ENCODE results near the gene LGALSL. TPM values are rescaled to one million over a fixed set of nuclear protein-coding genes. Genes with fewer than 3 reads are reported as not detected.

Gene LGALSL
- total and polyA plus RNA-seq, 2 donors (not counting 1 experiment from before 2014, with no cell fraction given) = 0.40 to 1.8 TPM

GRCh38 chr2:64424416-64424987 is 29.5 kb upstream of the LGALSL start:
- H3K4me3 Mint-ChIP-seq = no peak overlapping the region
- H3K79me2 ChIP-seq (ENCODE audit: control insufficient read depth, insufficient read depth, low read length) = no peaks in the 10 kb centered on the region
- H3K9me3 ChIP-seq (ENCODE audit: control extremely low read depth in 1 of 3, control insufficient read depth in 2 of 3, insufficient read depth in 1 of 3, low read length in 2 of 3) = no peaks in the 10 kb centered on the region
- POLR2A ChIA-PET = no interaction called here
- no peaks in the 10 kb centered on the region for H4K20me1 ChIP-seq (ENCODE audit: control insufficient read depth, insufficient read depth, low read length, poor library complexity, severe bottlenecking)
- no peak overlapping the region for H3K27ac Mint-ChIP-seq
- H2AFZ ChIP-seq (ENCODE audit: insufficient read depth, low read depth, low read length, poor library complexity, severe bottlenecking) = no peak overlapping the region
- no peak for ATAC-seq (ENCODE audit: low read depth)
- H3K4me3 ChIP-seq (ENCODE audit: control extremely low read depth in 1 of 5, extremely low read depth in 1 of 5, insufficient read depth in 1 of 5, low read depth in 2 of 5, low read length in 4 of 5) = no peak overlapping the region
- H3K4me2 ChIP-seq (replicated peaks; ENCODE audit: low read depth, low read length, poor library complexity, severe bottlenecking) = no peak overlapping the region
- no peak for DNase-seq
- no peaks in the 10 kb centered on the region for H3K27me3 ChIP-seq (replicated peaks in 1 of 4; ENCODE audit: control extremely low read depth in 1 of 4, control insufficient read depth in 3 of 4, insufficient read depth in 4 of 4, low read length in 3 of 4)
- H3K27ac ChIP-seq (ENCODE audit: low read length in 2 of 2) = no peak overlapping the region
- WGBS (ENCODE audit: insufficient coverage) = 88% methylated on average over 2 of the region's 3 CpGs
- H3K4me1 Mint-ChIP-seq = no peaks in the 10 kb centered on the region
- TF ChIP-seq CTCF (IDR thresholded peaks at IDR 0.05) (no peak), EZH2 (IDR thresholded peaks at IDR 0.05; ENCODE audit: borderline replicate concordance, insufficient read depth, low read depth, low read length, poor library complexity, severe bottlenecking) (no peak)
- H3K36me3 ChIP-seq (replicated peaks in 1 of 2; ENCODE audit: control extremely low read depth in 1 of 2, control insufficient read depth in 1 of 2, extremely low read depth in 1 of 2, insufficient read depth in 2 of 2, low read length in 1 of 2) = no peaks in the 10 kb centered on the region
- CTCF ChIA-PET = no interaction called here
- H3K9ac ChIP-seq (ENCODE audit: low read length) = no peak overlapping the region
- intact Hi-C loops (cut with micrococcal nuclease) = loop anchor here (10.0 kb wide), 1 partner anchor 60 kb away; no protein-coding TSS in a partner anchor
- H3K27me3 Mint-ChIP-seq = peaks cover under 1% of the 10 kb centered on the region
- no peaks in the 10 kb centered on the region for H3K4me1 ChIP-seq (ENCODE audit: control insufficient read depth in 2 of 2, insufficient read depth in 2 of 2, low read length in 2 of 2)
- no peaks in the 10 kb centered on the region for H3K9me3 Mint-ChIP-seq (ENCODE audit: insufficient read depth)

- no peaks in the 10 kb centered on the region for H4K20me1 ChIP-seq (ENCODE audit: control insufficient read depth, insufficient read depth, low read length, poor library complexity, severe bottlenecking)
- H3K27ac ChIP-seq (ENCODE audit: low read length in 2 of 2) = no peak overlapping the region
- no peak overlapping the region for H3K4me3 ChIP-seq (ENCODE audit: control extremely low read depth in 1 of 5, extremely low read depth in 1 of 5, insufficient read depth in 1 of 5, low read depth in 2 of 5, low read length in 4 of 5)
- WGBS (ENCODE audit: insufficient coverage) = no CpG with 5 or more reads among the region's 5 CpGs
- no peaks in the 10 kb centered on the region for H3K4me1 ChIP-seq (ENCODE audit: control insufficient read depth in 2 of 2, insufficient read depth in 2 of 2, low read length in 2 of 2)
- H3K4me2 ChIP-seq (replicated peaks; ENCODE audit: low read depth, low read length, poor library complexity, severe bottlenecking) = no peak overlapping the region
- ChIA-PET POLR2A (no interaction called here), CTCF (no interaction called here)
- H3K4me3 Mint-ChIP-seq = no peak overlapping the region
- H3K9me3 Mint-ChIP-seq (ENCODE audit: insufficient read depth) = no peaks in the 10 kb centered on the region
- no peak for ATAC-seq (ENCODE audit: low read depth)
- H3K27me3 ChIP-seq (replicated peaks in 1 of 4; ENCODE audit: control extremely low read depth in 1 of 4, control insufficient read depth in 3 of 4, insufficient read depth in 4 of 4, low read length in 3 of 4) = no peaks in the 10 kb centered on the region
- H3K27ac Mint-ChIP-seq = no peak overlapping the region
- H2AFZ ChIP-seq (ENCODE audit: insufficient read depth, low read depth, low read length, poor library complexity, severe bottlenecking) = no peak overlapping the region
- intact Hi-C loops (cut with micrococcal nuclease) = loop anchor here (10.0 kb wide), 1 partner anchor 62 kb away; no protein-coding TSS in a partner anchor
- H3K9ac ChIP-seq (ENCODE audit: low read length) = no peak overlapping the region
- no peak for TF ChIP-seq EZH2 (IDR thresholded peaks at IDR 0.05; ENCODE audit: borderline replicate concordance, insufficient read depth, low read depth, low read length, poor library complexity, severe bottlenecking)
- no peak for TF ChIP-seq CTCF (IDR thresholded peaks at IDR 0.05)
- H3K36me3 ChIP-seq (replicated peaks in 1 of 2; ENCODE audit: control extremely low read depth in 1 of 2, control insufficient read depth in 1 of 2, extremely low read depth in 1 of 2, insufficient read depth in 2 of 2, low read length in 1 of 2) = no peaks in the 10 kb centered on the region
- no peaks in the 10 kb centered on the region for H3K79me2 ChIP-seq (ENCODE audit: control insufficient read depth, insufficient read depth, low read length)
- H3K27me3 Mint-ChIP-seq = peaks cover 4% of the 10 kb centered on the region
- no peaks in the 10 kb centered on the region for H3K4me1 Mint-ChIP-seq
- no peaks in the 10 kb centered on the region for H3K9me3 ChIP-seq (ENCODE audit: control extremely low read depth in 1 of 3, control insufficient read depth in 2 of 3, insufficient read depth in 1 of 3, low read length in 2 of 3)
- no peak for DNase-seq
Observed at GRCh38 chr2:64426183-64426952, 27.6 kb upstream of the LGALSL start.
